Measurements from ENCODE around the gene PMM1. TPM values are rescaled to one million over a fixed set of nuclear protein-coding genes. Genes with fewer than 3 reads are reported as not detected.
"Not testable (repeated sequence)": the region's sequence is repeated elsewhere in the genome, so short reads cannot be mapped to it uniquely, and the experiment has no call there.

The PMM1 gene
- 10 to 100 TPM; 39.0 to 42.9 TPM for total RNA-seq

GRCh38 chr22:41589391-41590241 is at the start of gene PMM1:
PMM1 (minus strand) TSS chr22:41589840; CDS start chr22:41589805, 35 bp downstream.
- H3K4me1 Mint-ChIP-seq, result peaks cover 9% of the 10 kb centered on the region
- peak; percentile 98 for DNase-seq

GRCh38 chr22:41638748-41639147 is 49.1 kb upstream of the PMM1 start:
- Mint-ChIP-seq H3K4me3 (no peak overlapping the region), H3K4me1 (peaks cover 6% of the 10 kb centered on the region), H3K36me3 (peaks cover 34% of the 10 kb centered on the region), H3K9me3 (no peaks in the 10 kb centered on the region), H3K27me3 (no peaks in the 10 kb centered on the region), H3K27ac (no peak overlapping the region)
- no peak for DNase-seq
- POLR2A ChIA-PET, result interaction anchor here (0.6 to 1.1 kb wide), 4 partner anchors 8 to 393 kb away, joined by 3 to 8 read pairs (median 5); no protein-coding TSS in a partner anchor
- ATAC-seq (ENCODE audit: low read depth), result no peak

More at GRCh38 chr22:41589391-41590241, at the start of gene PMM1:
- POLR2A ChIA-PET, result interaction anchor here (0.6 to 4.4 kb wide), 35 partner anchors 8 to 771 kb away, joined by 3 to 91 read pairs (median 4); partner anchors contain the start of genes ACO2, CCDC134, DESI1 and PHF5A
- peak within 1 kb of the TSS; percentile 92 for H3K27ac Mint-ChIP-seq
- peak; percentile 95 for ATAC-seq (ENCODE audit: low read depth)
- H3K36me3 Mint-ChIP-seq, result peaks cover 2% of the 10 kb centered on the region
- H3K9me3 Mint-ChIP-seq, result no peaks in the 10 kb centered on the region
- H3K27me3 Mint-ChIP-seq, result no peaks in the 10 kb centered on the region
- peak within 1 kb of the TSS; percentile 92 for H3K4me3 Mint-ChIP-seq

DNA sequence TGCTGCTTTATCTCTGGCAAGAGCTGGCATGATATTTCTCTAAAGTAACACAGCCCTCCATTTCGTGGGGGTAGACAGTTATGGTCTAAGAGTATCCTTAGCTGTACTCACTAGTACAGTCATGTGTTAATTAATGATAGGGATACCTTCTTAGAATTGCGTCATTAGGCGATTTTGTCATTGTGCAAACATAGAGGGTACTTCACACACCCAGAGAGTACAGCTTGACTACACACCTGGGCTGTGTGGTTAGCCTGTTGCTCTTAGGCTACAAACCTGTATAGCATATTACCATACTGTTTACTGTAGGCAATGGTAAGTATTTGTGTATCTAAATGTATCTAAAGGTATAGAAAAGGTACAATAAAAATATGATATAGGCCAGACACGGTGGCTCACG is 48.5 kb upstream of the PMM1 start:
- Mint-ChIP-seq H3K36me3 (peaks cover 37% of the 10 kb centered on the region), H3K27ac (no peak overlapping the region), H3K27me3 (no peaks in the 10 kb centered on the region), H3K9me3 (no peaks in the 10 kb centered on the region), H3K4me3 (no peak overlapping the region), H3K4me1 (peaks cover 6% of the 10 kb centered on the region)
- ATAC-seq (ENCODE audit: low read depth) (no peak), DNase-seq (no peak)
- POLR2A ChIA-PET, result interaction anchor here (0.7 to 1.1 kb wide), 3 partner anchors 9 to 22 kb away, joined by 3 to 6 read pairs (median 3); no protein-coding TSS in a partner anchor

DNA sequence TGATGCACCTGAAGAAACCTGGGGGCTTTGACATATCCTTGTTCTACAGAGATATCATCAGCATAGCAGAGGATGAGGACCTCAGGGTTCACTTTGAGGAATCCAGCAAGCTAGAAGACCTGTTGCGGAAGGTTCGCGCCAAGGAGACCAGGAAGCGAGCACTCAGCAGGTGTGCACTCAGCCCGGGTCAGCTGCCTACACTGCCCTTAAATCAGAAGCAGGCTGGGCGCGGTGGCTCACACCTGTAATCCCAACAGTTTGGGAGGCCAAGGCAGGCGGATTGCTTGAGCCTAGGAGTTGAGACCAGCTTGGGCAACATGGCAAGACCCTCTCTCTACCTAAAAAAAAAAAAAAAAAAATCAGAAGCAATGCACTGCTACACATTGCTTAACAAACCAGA is 48.0 kb upstream of the PMM1 start:
- not testable (repeated sequence) for DNase-seq; H3K9me3 Mint-ChIP-seq; H3K4me3 Mint-ChIP-seq; H3K27me3 Mint-ChIP-seq; H3K27ac Mint-ChIP-seq; H3K4me1 Mint-ChIP-seq; ATAC-seq (ENCODE audit: low read depth)
- H3K36me3 Mint-ChIP-seq, result peaks cover 35% of the 10 kb centered on the region
- POLR2A ChIA-PET, result interaction anchor here (0.7 kb wide), 1 partner anchor 23 kb away, joined by 3 read pairs; no protein-coding TSS in a partner anchor

- H3K27ac Mint-ChIP-seq, result no peak overlapping the region
- H3K9me3 Mint-ChIP-seq, result no peaks in the 10 kb centered on the region
- POLR2A ChIA-PET, result no interaction called here
- DNase-seq (no peak), ATAC-seq (ENCODE audit: low read depth) (no peak)
- H3K36me3 Mint-ChIP-seq, result peaks cover 35% of the 10 kb centered on the region
- H3K4me3 Mint-ChIP-seq, result no peak overlapping the region
- H3K27me3 Mint-ChIP-seq, result no peaks in the 10 kb centered on the region
- peaks cover 4% of the 10 kb centered on the region for H3K4me1 Mint-ChIP-seq
Measured at GRCh38 chr22:41636467-41636866, 46.8 kb upstream of the PMM1 start.

GRCh38 chr22:41634610-41635009 is 45.0 kb upstream of the PMM1 start:
- H3K27ac Mint-ChIP-seq; H3K9me3 Mint-ChIP-seq; DNase-seq; H3K4me3 Mint-ChIP-seq; ATAC-seq (ENCODE audit: low read depth); POLR2A ChIA-PET; H3K27me3 Mint-ChIP-seq; H3K4me1 Mint-ChIP-seq: not testable (repeated sequence)
- H3K36me3 Mint-ChIP-seq, result peaks cover 38% of the 10 kb centered on the region

DNA sequence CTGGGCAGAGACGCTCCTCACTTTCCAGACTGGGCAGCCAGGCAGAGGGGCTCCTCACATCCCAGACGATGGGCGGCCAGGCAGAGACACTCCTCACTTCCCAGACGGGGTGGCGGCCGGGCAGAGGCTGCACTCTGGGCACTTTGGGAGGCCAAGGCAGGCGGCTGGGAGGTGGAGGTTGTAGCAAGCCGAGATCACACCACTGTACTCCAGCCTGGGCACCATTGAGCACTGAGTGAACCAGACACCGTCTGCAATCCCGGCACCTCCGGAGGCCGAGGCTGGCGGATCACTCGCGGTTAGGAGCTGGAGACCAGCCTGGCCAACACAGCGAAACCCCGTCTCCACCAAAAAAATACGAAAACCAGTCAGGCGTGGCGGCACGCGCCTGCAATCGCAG is 42.0 kb upstream of the PMM1 start:
- DNase-seq; H3K4me1 Mint-ChIP-seq; ATAC-seq (ENCODE audit: low read depth); H3K9me3 Mint-ChIP-seq; H3K27ac Mint-ChIP-seq; H3K4me3 Mint-ChIP-seq; H3K27me3 Mint-ChIP-seq; POLR2A ChIA-PET: not testable (repeated sequence)
- H3K36me3 Mint-ChIP-seq, result peaks cover 49% of the 10 kb centered on the region

DNA sequence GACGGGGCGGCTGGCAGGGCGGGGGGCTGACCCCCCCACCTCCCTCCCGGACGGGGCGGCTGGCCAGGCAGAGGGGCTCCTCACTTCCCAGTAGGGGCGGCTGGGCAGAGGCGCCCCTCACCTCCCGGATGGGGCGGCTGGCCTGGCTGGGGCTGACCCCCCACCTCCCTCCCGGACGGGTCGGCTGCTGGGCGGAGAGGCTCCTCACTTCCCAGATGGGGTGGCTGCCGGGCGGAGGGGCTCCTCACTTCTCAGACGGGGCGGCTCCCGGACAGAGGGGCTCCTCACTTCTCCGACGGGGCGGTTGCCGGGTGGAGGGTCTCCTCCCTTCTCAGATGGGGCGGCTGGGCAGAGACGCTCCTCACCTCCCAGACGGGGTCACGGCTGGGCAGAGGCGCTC is 41.5 kb upstream of the PMM1 start:
- H3K9me3 Mint-ChIP-seq, result not testable (repeated sequence)

DNA sequence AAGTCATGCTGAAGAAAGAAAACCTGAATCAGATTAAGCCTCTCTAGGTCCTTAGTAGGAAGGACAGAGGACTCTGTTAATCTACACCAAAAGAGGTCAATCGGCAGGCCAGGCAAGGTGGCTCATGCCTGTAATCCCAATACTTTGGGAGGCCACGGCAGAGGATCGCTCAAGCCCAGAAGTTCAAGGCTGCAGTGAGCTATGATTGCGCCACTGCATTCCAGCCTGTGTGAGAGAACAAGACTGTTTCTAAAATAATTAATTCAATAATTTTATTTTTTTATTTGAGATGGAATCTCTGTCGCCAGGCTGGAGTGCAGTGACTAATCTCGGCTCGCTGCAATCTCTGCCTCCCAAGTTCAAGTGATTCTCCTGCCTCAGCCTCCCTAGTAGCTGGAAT is 35.9 kb upstream of the PMM1 start:
- H3K27me3 Mint-ChIP-seq, result no peaks in the 10 kb centered on the region
- peaks cover 45% of the 10 kb centered on the region for H3K36me3 Mint-ChIP-seq
- H3K4me1 Mint-ChIP-seq, result peaks cover 12% of the 10 kb centered on the region
- no peaks in the 10 kb centered on the region for H3K9me3 Mint-ChIP-seq
- POLR2A ChIA-PET, result interaction anchor here (1.2 kb wide), 1 partner anchor 13 kb away, joined by 3 read pairs; no protein-coding TSS in a partner anchor
- no peak for ATAC-seq (ENCODE audit: low read depth)
- DNase-seq, result no peak
- no peak overlapping the region for H3K27ac Mint-ChIP-seq
- H3K4me3 Mint-ChIP-seq, result no peak overlapping the region

More for the DNA sequence above, 41.5 kb upstream of the PMM1 start:
- ATAC-seq (ENCODE audit: low read depth); H3K4me3 Mint-ChIP-seq; POLR2A ChIA-PET; H3K27me3 Mint-ChIP-seq; H3K27ac Mint-ChIP-seq; H3K4me1 Mint-ChIP-seq; DNase-seq: not testable (repeated sequence)
- peaks cover 47% of the 10 kb centered on the region for H3K36me3 Mint-ChIP-seq

- H3K9me3 Mint-ChIP-seq, result no peaks in the 10 kb centered on the region
- DNase-seq (no peak), ATAC-seq (ENCODE audit: low read depth) (no peak)
- peaks cover 15% of the 10 kb centered on the region for H3K36me3 Mint-ChIP-seq
- H3K27me3 Mint-ChIP-seq, result no peaks in the 10 kb centered on the region
- POLR2A ChIA-PET, result interaction anchor here (1.1 to 7.1 kb wide), 8 partner anchors 13 to 501 kb away, joined by 3 to 91 read pairs (median 10); partner anchors contain the start of genes PMM1 and SNU13
- H3K4me3 Mint-ChIP-seq, result peak overlapping the region; percentile 97
- peaks cover 31% of the 10 kb centered on the region for H3K4me1 Mint-ChIP-seq
- H3K27ac Mint-ChIP-seq, result peak overlapping the region; percentile 98
Measured at GRCh38 chr22:41621911-41622179, 32.2 kb upstream of the PMM1 start.

DNA sequence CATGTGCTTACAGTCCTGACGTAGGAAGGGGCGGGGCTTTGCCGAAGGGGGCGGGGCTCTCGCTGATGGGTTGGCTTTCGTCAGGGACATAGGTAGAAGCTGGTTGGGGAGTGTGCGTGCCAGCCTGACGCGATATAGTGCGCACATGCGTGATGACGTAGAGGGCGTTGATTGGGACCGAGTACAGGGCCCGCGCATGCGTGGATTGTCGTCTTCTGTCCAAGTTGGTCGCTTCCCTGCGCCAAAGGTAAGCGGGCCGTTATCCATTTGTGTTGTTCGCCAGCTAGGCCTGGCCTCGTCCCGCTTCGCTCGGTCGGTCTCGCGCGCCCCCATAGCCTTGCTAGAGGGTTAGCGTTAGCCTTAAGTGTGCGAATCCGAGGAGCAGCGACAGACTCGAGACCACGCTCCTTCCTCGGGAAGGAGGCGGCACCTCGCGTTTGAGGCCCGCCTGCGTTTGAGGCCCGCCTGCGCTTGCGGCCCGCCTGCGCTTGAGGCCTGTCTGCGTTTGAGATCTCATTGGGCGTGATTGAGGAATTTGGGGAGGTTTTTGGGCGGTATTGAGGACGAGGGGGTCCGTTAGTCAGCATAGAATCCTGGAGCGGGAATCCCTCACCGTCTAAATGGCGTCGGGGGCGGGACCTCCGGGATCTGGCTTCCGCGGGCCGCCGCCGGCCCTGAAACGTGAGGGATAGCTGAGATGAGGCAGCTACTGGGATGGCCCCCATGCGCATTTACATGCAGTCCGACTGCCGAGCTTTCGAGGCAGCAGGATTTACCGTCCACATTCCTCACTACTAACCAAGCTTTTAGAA is 31.7 kb upstream of the PMM1 start, which contains the start of gene XRCC6:
Gene XRCC6, plus strand, starts transcription at position 197 of the 812 bp plus-strand sequence. CDS start 710 bp downstream, outside the sequence.
- Mint-ChIP-seq H3K36me3 (peaks cover 14% of the 10 kb centered on the region), H3K27me3 (no peaks in the 10 kb centered on the region), H3K27ac (peak within 1 kb of the TSS; percentile 98), H3K4me1 (peaks cover 33% of the 10 kb centered on the region), H3K4me3 (peak within 1 kb of the TSS; percentile 97), H3K9me3 (no peaks in the 10 kb centered on the region)
- POLR2A ChIA-PET, result interaction anchor here (0.7 to 7.1 kb wide), 22 partner anchors 13 to 993 kb away, joined by 3 to 91 read pairs (median 4); partner anchors contain the start of genes ACO2, CCDC134, NDUFA6 and PHF5A
- ATAC-seq (ENCODE audit: low read depth), result peak; percentile 92
- peak; percentile 99 for DNase-seq

GRCh38 chr22:41620589-41621098 is 31.0 kb upstream of the PMM1 start, which contains the start of gene DESI1:
DESI1 (minus strand) TSS chr22:41621043; CDS start chr22:41620839, 204 bp downstream.
- Mint-ChIP-seq H3K9me3 (no peaks in the 10 kb centered on the region), H3K27me3 (no peaks in the 10 kb centered on the region), H3K27ac (peak within 1 kb of the TSS; percentile 98), H3K4me3 (peak within 1 kb of the TSS; percentile 97), H3K4me1 (peaks cover 33% of the 10 kb centered on the region), H3K36me3 (peaks cover 14% of the 10 kb centered on the region)
- peak; percentile 32 for ATAC-seq (ENCODE audit: low read depth)
- POLR2A ChIA-PET, result interaction anchor here (0.7 to 7.1 kb wide), 20 partner anchors 12 to 994 kb away, joined by 3 to 91 read pairs (median 5); partner anchors contain the start of genes ACO2, CCDC134, NDUFA6 and PHF5A
- no peak for DNase-seq
